Osteocyte (in vitro differentiated cells): ENCODE measurements around the gene SEC24C. TPM values are rescaled to one million over a fixed set of nuclear protein-coding genes. Genes with fewer than 3 reads are reported as not detected.
"Not testable (repeated sequence)": the region's sequence is repeated elsewhere in the genome, so short reads cannot be mapped to it uniquely, and the experiment has no call there.

Experiments
- DNase-seq: peaks from one replicate; pipeline ENCODE4 v3.0.0; 2021; ENCODE audit warnings: mixed read lengths; ENCODE audit not compliant: unreplicated experiment; ENCODE audit errors: extremely low spot score
- H3K27ac Mint-ChIP-seq: one replicate; pipeline ENCODE4 v1.8.0; 2021; ENCODE audit warnings: mild to moderate bottlenecking, mixed read lengths; ENCODE audit not compliant: unreplicated experiment
- H3K27me3 Mint-ChIP-seq: one replicate; pipeline ENCODE4 v1.8.0; 2021; ENCODE audit warnings: mixed read lengths; ENCODE audit not compliant: unreplicated experiment
- H3K36me3 Mint-ChIP-seq: one replicate; pipeline ENCODE4 v1.8.0; 2021; ENCODE audit warnings: mixed read lengths; ENCODE audit not compliant: unreplicated experiment
- H3K4me1 Mint-ChIP-seq: one replicate; pipeline ENCODE4 v1.8.0; 2021; ENCODE audit warnings: mixed read lengths; ENCODE audit not compliant: unreplicated experiment
- H3K4me3 Mint-ChIP-seq: one replicate; pipeline ENCODE4 v1.8.0; 2021; ENCODE audit warnings: mild to moderate bottlenecking, moderate library complexity, mixed read lengths; ENCODE audit not compliant: unreplicated experiment
- H3K9me3 Mint-ChIP-seq: one replicate; pipeline ENCODE4 v1.8.0; 2021; ENCODE audit warnings: mixed read lengths; ENCODE audit not compliant: unreplicated experiment
- long read RNA-seq: library from polyadenylated mRNA; unstranded; transcript quantifications from one replicate; pipeline ENCODE4 v2.0.0, GENCODE V29; 2021
- total RNA-seq: library from RNA; stranded (reverse); gene quantifications from 2 replicates; pipeline ENCODE4 v1.2.1, GENCODE V29; 2021
- TF ChIP-seq, protein P1 (sequence below): fragments of 200-600 bp; sonication (generic); IDR thresholded peaks from 2 replicates; pipeline ENCODE4 v1.5.0; 2021; ENCODE audit warnings: antibody characterized with exemption, mild to moderate bottlenecking, moderate library complexity

The SEC24C gene, protein sequence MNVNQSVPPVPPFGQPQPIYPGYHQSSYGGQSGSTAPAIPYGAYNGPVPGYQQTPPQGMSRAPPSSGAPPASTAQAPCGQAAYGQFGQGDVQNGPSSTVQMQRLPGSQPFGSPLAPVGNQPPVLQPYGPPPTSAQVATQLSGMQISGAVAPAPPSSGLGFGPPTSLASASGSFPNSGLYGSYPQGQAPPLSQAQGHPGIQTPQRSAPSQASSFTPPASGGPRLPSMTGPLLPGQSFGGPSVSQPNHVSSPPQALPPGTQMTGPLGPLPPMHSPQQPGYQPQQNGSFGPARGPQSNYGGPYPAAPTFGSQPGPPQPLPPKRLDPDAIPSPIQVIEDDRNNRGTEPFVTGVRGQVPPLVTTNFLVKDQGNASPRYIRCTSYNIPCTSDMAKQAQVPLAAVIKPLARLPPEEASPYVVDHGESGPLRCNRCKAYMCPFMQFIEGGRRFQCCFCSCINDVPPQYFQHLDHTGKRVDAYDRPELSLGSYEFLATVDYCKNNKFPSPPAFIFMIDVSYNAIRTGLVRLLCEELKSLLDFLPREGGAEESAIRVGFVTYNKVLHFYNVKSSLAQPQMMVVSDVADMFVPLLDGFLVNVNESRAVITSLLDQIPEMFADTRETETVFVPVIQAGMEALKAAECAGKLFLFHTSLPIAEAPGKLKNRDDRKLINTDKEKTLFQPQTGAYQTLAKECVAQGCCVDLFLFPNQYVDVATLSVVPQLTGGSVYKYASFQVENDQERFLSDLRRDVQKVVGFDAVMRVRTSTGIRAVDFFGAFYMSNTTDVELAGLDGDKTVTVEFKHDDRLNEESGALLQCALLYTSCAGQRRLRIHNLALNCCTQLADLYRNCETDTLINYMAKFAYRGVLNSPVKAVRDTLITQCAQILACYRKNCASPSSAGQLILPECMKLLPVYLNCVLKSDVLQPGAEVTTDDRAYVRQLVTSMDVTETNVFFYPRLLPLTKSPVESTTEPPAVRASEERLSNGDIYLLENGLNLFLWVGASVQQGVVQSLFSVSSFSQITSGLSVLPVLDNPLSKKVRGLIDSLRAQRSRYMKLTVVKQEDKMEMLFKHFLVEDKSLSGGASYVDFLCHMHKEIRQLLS
- 64.1 and 64.2 TPM in 2 replicates for total RNA-seq
- long read RNA-seq, full-length matches to known transcripts: 32 of 151 reads
- long read RNA-seq, partial matches to known transcripts: 110 of 151 reads
- long read RNA-seq, other reads (novel, unspliced or antisense): 9 of 151 reads

- Mint-ChIP-seq H3K9me3 (no peaks in the 10 kb centered on the region), H3K36me3 (peaks cover 8% of the 10 kb centered on the region), H3K27ac (peak within 1 kb of the TSS; percentile 100), H3K4me1 (peaks cover 29% of the 10 kb centered on the region), H3K27me3 (no peaks in the 10 kb centered on the region), H3K4me3 (peak within 1 kb of the TSS; percentile 99)
- DNase-seq: peak; percentile 98
- TF ChIP-seq, protein P1, sequence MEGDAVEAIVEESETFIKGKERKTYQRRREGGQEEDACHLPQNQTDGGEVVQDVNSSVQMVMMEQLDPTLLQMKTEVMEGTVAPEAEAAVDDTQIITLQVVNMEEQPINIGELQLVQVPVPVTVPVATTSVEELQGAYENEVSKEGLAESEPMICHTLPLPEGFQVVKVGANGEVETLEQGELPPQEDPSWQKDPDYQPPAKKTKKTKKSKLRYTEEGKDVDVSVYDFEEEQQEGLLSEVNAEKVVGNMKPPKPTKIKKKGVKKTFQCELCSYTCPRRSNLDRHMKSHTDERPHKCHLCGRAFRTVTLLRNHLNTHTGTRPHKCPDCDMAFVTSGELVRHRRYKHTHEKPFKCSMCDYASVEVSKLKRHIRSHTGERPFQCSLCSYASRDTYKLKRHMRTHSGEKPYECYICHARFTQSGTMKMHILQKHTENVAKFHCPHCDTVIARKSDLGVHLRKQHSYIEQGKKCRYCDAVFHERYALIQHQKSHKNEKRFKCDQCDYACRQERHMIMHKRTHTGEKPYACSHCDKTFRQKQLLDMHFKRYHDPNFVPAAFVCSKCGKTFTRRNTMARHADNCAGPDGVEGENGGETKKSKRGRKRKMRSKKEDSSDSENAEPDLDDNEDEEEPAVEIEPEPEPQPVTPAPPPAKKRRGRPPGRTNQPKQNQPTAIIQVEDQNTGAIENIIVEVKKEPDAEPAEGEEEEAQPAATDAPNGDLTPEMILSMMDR: no peak
Measured at GRCh38 chr10:73743905-73744663, at the start of gene SEC24C. Gene SEC24C (plus strand): TSS chr10:73744372. CDS start chr10:73746833, 2,461 bp downstream.

GRCh38 chr10:73695302-73695701, 48.9 kb upstream of the SEC24C start:
- H3K9me3 Mint-ChIP-seq, H3K27ac Mint-ChIP-seq, H3K4me1 Mint-ChIP-seq, H3K36me3 Mint-ChIP-seq, H3K27me3 Mint-ChIP-seq, H3K4me3 Mint-ChIP-seq, DNase-seq: not testable (repeated sequence)

DNA sequence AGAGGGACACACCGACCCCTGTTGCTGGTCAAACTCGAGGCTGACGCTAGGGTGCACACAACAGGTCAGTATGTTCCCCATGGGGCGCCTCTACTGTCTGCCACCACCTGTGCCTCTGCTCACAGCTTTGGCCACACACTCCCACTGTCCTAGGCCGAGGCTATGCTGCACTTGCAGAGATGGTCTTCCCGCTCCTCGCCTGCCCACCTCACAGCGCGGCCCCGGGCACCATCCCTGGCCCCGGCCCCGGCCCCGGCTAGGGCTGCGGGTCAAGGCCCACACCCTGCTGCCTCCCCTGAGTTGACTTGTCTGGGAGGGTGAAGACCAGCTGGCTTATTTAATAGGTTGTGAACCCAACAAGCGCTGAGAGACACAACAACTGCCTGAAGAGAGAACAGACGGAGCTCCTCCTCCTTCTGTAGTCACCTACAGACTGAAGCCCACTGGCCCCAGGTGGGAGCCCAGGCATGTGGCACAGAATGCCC, 46.5 kb upstream of the SEC24C start, which contains the start of gene AGAP5:
TSS of gene AGAP5 (minus strand) at position 435 of the 485 bp plus-strand sequence. CDS start at position 81, 354 bp downstream.
- H3K27me3 Mint-ChIP-seq, H3K4me1 Mint-ChIP-seq, H3K4me3 Mint-ChIP-seq, DNase-seq, H3K36me3 Mint-ChIP-seq, H3K9me3 Mint-ChIP-seq, H3K27ac Mint-ChIP-seq: not testable (repeated sequence)

DNA sequence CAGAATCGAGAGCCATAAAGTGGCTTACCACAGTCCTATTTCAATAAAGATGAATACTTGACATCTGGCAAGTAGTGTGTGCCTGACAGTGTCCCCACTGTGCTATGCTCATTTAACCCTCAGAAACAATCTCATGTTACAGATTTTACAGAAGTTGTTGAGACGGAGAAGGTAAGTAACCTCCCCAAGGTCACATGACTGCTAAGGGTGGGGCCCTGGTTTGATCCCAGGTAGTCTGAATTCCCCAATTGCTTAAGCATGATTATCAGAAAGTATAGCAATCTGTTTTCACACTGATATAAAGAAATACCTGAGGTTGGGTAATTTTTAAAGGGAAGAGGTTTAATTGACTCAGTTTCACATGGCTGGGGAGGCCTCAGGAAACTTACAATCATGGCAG, 45.4 kb upstream of the SEC24C start:
- not testable (repeated sequence) for H3K27me3 Mint-ChIP-seq, H3K4me3 Mint-ChIP-seq, H3K36me3 Mint-ChIP-seq, H3K4me1 Mint-ChIP-seq, H3K9me3 Mint-ChIP-seq, DNase-seq, H3K27ac Mint-ChIP-seq

DNA sequence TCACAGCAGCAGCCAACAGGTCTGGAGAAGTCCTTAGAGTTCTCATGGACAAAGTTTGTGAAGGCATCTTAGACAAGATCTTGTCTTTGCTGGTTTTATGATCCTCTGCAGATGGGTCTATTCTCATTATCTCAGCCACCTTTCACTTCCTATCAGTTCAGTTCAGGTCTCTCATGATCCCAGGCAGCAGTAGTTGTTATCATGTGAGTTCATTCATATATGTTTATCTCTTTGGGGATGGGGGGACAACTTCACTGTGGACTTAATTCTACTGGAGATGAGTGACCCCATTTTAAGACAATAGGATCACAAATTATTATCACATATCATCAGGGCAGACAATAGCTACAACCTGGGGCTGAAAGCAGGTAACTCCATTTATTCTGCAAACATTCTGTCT, 40.2 kb upstream of the SEC24C start:
- H3K9me3 Mint-ChIP-seq, H3K27ac Mint-ChIP-seq, H3K4me3 Mint-ChIP-seq, H3K4me1 Mint-ChIP-seq, H3K27me3 Mint-ChIP-seq, DNase-seq: not testable (repeated sequence)
- H3K36me3 Mint-ChIP-seq: peaks cover 10% of the 10 kb centered on the region

- peaks cover 10% of the 10 kb centered on the region for H3K36me3 Mint-ChIP-seq
- not testable (repeated sequence) for H3K27me3 Mint-ChIP-seq, DNase-seq, H3K4me3 Mint-ChIP-seq, H3K27ac Mint-ChIP-seq, H3K9me3 Mint-ChIP-seq, H3K4me1 Mint-ChIP-seq
Measured at GRCh38 chr10:73705506-73706072, 38.6 kb upstream of the SEC24C start.

DNA sequence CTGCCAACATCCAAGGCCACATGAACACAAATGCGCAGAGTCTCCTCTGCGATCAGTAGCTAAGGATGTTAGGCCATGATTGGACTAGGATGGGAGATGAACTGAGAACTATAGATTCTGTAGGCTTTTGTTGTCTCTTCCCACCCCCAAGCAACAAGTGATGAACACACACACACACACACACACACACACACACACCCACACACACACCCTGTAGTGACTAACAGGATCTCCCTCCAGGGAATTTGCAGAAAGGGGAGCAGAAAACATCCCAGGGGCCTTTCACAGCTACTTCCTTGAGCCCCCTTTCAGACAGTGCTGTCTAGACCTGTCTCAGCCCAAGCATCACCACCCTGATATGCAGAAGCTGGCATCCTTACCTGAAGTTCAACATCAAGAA, 37.7 kb upstream of the SEC24C start:
- H3K4me3 Mint-ChIP-seq, H3K9me3 Mint-ChIP-seq, H3K4me1 Mint-ChIP-seq, H3K27me3 Mint-ChIP-seq, H3K27ac Mint-ChIP-seq, DNase-seq, H3K36me3 Mint-ChIP-seq: not testable (repeated sequence)

- not testable (repeated sequence) for H3K9me3 Mint-ChIP-seq, DNase-seq, H3K36me3 Mint-ChIP-seq, H3K4me1 Mint-ChIP-seq, H3K4me3 Mint-ChIP-seq, H3K27ac Mint-ChIP-seq, H3K27me3 Mint-ChIP-seq
Measured at GRCh38 chr10:73707628-73708027, 36.5 kb upstream of the SEC24C start.

DNA sequence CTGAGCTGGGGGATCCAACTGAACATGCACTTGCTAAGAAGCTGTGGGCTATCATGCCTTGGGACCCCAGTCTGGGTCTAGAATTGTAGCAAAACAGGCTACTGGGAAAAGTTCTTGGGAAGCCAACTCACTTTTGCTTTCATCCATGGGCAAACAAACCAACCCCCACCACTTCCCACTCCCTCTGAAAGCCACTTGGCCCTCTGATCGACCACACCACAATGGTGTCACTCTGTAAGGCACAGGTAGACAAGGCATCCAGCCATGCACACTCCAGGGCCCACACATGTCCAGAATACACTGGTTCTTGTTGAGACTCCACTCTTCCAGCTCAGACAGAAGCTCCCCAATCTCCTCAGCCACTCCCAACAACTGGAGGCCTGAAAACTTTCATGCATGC, 36.0 kb upstream of the SEC24C start:
- not testable (repeated sequence) for H3K4me3 Mint-ChIP-seq, H3K27me3 Mint-ChIP-seq, H3K36me3 Mint-ChIP-seq, DNase-seq, H3K27ac Mint-ChIP-seq, H3K4me1 Mint-ChIP-seq, H3K9me3 Mint-ChIP-seq

DNA sequence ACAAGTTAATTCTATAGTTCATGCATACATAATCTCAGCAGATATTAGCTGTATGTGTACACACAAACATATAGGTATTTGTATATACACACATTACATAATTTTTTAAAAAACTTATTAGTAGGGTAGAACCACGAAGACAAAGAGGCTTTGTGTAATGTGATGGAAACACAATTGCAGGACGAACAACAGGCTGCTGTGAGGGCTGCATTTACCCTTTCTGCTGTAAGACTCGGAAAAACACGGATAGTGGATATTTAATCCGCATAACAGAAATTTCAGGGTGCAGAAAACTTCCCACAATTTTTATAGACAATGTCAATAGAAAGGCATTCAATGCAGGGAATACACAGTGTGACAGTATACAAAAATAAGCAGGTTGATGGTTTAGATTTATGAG, 32.5 kb upstream of the SEC24C start:
- not testable (repeated sequence) for H3K27me3 Mint-ChIP-seq, DNase-seq, H3K27ac Mint-ChIP-seq, H3K36me3 Mint-ChIP-seq, H3K4me3 Mint-ChIP-seq, H3K4me1 Mint-ChIP-seq, H3K9me3 Mint-ChIP-seq
